HG03045 (cell line): ENCODE data around the gene CYP20A1.
"Not testable (repeated sequence)": the region's sequence is repeated elsewhere in the genome, so short reads cannot be mapped to it uniquely, and the experiment has no call there.

Experiments used
- ATAC-seq: cut with Tn5 transposase; IDR thresholded peaks from one replicate; pipeline ENCODE4 v1.9.1; 2021; ENCODE audit warnings: mild to moderate bottlenecking, moderate library complexity; ENCODE audit not compliant: unreplicated experiment

CYP20A1 gene, protein sequence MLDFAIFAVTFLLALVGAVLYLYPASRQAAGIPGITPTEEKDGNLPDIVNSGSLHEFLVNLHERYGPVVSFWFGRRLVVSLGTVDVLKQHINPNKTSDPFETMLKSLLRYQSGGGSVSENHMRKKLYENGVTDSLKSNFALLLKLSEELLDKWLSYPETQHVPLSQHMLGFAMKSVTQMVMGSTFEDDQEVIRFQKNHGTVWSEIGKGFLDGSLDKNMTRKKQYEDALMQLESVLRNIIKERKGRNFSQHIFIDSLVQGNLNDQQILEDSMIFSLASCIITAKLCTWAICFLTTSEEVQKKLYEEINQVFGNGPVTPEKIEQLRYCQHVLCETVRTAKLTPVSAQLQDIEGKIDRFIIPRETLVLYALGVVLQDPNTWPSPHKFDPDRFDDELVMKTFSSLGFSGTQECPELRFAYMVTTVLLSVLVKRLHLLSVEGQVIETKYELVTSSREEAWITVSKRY

DNA sequence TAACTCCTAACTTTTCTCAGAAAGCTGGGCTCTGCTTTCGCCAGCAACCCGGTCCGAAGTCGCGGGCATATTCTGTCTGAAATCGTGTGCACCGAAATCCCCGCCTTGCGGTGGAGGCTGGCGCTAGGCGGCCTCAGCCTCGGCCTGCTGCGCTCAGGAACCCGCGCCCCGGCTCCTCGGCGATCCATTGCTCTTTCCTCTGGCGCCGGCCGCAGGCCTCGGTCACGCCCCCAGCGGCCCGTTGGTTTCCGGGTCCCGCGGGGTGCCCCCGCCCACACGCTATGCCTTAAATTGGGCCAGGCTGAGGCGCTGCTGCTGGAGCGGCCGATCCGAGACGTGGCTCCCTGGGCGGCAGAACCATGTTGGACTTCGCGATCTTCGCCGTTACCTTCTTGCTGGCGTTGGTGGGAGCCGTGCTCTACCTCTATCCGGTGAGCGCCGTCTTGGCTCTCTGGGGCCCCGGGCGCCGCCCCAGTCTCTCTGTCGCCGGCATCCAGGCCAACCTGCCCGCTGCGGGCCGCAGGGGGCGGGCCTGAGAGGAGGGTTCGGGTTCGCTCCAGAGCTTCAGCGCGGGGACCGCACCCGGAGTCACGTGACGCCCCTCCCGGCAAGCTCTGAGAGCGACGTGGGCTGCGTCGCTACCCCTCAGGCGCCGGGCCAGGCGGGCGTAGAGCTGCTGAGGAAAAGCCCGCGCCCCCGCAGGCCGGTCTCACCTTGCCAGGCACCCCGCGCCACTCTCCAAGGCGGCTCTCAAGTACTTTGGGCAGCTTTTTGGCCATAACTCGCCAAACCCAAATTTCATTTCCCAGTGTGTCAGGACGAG, at the start of gene CYP20A1:
TSS of gene CYP20A1 (plus strand) at position 315 of the 823 bp plus-strand sequence. CDS start at position 360, 45 bp downstream.
- peak; percentile 89 for ATAC-seq

DNA sequence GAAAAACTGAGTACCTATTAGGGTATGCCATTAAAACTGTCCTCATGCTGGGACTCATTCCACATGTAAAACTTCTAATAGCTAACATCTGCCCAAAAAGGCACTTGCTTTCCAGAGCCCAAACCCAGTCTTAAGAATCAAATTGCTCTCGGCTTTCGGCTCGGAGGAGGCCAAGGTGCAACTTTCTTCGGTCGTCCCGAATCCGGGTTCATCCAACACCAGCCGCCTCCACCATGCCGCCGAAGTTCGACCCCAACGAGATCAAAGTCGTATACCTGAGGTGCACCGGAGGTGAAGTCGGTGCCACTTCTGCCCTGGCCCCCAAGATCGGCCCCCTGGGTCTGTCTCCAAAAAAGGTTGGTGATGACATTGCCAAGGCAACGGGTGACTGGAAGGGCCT, 48.3 kb upstream of the CYP20A1 start:
- ATAC-seq = not testable (repeated sequence)

DNA sequence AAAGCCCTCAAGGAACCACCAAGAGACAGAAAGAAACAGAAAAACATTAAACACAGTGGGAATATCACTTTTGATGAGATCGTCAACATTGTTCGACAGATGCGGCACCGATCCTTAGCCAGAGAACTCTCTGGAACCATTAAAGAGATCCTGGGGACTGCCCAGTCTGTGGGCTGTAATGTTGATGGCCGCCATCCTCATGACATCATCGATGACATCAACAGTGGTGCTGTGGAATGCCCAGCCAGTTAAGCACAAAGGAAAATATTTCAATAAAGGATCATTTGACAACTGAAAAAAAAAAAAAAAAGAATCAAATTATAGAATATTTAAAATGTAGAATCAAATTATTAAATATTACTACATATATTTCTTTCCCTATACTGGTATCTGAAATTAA, 47.8 kb upstream of the CYP20A1 start:
- not testable (repeated sequence) for ATAC-seq

DNA sequence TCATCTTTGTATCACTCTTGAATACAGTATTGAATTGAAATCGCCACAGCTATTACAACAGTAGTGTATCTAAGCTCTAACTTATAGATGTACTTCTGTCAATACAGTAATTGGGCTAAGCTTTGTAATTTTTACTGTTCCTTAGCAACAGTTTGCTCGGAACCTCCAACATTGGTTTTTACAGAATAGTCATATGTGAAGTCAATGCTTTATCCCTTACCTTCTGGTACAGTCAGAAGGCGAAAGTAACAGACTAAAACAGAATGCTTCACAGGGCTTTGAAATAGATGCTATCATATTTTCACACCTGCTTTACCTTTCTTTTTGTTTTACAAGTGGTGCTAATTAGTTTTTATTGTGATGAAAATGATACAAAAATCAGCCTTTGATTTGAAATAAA, 46.9 kb upstream of the CYP20A1 start:
- ATAC-seq = no peak

DNA sequence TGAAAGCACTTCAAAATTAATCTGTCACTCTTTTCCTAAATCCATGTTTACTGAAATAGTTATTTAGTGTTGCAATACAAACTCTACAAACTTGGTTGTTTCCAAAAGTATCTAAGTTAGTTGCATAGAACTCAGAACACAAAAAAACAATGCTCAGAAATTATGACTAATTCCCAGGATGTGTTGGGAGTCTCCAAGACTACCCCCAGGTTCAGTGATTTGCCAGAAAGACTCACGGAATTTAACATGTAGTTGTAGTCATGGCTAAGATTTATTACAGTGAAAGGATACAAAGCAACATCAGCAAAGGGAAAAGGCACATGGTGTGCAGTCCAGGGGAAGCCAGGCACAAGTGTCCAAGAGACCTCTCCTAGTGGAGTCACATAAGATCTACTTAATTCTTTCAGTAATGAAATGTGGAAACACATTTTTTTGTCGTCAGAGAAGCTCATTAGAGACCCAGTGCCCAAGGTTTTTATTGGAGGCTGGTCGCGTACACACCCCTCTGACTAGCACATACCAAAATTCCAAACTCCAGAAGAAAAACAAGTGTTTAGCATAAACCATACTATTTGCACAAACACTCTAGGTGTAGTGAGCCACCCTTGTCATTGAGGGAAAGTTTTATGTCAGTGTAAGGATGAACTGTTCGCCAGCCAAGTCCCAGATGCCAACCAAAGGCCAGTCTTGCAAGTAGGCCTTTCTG, 43.3 kb upstream of the CYP20A1 start:
- ATAC-seq = no peak

DNA sequence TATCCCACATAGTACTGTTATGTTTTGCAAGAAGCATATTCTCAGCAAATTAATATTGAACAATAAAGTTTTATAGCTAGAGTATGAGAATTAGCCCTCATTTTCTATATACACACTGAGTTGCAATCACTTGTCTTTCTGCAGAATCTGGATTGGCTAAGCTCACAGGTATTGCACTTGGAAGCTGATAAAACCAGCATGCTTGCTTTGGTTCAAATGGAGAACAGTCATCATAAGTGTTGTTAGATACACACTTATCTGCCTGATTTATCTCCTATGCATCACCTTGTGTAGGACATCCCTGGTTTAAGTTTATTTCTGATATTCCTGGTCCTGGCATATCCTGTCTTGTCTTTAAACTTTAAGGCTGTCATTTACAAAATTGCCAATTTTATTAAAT, 38.0 kb upstream of the CYP20A1 start:
- ATAC-seq = no peak

DNA sequence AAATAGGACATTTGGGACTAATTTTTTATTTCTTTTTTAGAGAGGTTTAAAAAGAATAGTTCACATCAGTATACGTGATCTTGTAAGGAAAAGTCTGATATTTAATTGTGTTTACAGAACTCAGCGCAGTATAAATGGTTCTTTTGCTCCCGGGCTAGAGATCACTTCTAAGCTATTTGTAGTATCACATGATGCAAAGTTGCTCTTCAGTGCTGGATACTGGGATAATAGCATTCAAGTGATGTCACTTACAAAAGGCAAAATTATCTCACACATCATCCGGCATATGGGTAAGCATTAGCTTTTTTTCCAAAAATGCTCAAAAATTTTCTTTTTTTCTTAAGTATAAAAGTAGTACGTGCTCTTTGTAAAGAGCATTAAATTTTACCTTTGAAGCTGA, 37.4 kb upstream of the CYP20A1 start:
- no peak for ATAC-seq

DNA sequence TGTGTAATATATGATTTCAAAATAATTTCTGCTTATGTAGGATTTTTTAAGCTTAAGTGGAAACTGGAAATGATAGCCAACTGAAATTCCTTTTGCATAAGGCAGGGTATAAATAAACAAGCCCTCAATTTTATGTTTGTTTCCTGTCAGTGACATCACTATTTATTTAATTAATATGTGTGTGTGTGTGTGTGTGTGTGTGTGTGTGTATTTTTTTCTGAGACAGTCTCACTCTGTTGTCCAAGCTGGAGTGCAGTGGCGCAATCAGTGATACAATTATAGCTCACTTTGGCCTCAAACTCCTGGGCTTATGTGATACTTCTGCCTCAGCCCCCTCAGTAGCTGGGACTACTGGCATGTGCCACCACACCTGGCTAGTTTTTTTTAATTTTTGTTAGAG, 29.3 kb upstream of the CYP20A1 start:
- no peak for ATAC-seq

DNA sequence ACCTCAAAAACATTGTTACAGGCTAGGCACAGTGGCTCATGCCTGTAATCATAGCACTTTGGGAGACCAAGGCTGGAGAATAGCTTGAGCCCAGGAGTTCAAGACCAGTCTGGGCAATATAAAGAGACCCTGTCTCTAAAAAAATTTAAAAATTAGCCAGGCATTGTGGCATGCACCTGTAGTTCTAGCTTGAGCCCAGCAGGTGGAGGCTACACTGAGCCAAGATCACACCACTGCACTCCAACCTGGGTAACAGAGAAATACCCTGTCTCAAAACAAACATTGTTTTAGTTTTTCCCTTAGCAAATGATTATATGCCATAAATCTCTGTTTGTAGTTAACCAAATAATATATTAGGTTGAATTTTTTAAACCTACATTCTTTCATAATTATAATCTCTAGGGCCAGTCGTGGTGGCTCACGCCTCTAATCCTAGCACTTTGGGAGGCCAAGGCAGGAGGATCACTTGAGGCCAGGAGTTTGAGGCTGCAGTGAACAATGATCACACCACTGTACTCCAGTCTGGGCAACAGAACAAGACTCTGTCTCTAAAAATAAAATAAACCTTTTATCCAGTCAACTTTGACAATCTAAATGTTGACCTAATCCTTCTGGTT, 13.3 kb upstream of the CYP20A1 start:
- ATAC-seq = no peak

DNA sequence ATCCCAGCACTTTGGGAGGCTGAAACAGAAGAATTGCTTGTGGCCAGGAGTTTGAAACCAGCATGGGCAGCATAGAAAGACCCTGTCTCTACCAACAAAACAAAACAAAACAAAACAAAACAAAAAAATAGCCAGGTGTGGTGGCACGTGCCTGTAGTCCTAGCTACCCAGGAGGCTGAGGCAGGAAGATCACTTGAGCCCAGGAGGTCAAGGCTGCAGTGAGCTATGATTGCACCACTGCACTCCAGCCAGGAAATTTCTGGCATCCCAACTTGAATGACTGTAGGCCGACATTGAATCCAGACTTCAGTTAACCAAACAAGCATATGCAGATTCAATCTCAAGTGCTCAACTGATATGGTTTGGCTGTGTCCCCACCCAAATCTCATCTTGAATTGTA, 9.1 kb upstream of the CYP20A1 start:
- ATAC-seq = not testable (repeated sequence)

DNA sequence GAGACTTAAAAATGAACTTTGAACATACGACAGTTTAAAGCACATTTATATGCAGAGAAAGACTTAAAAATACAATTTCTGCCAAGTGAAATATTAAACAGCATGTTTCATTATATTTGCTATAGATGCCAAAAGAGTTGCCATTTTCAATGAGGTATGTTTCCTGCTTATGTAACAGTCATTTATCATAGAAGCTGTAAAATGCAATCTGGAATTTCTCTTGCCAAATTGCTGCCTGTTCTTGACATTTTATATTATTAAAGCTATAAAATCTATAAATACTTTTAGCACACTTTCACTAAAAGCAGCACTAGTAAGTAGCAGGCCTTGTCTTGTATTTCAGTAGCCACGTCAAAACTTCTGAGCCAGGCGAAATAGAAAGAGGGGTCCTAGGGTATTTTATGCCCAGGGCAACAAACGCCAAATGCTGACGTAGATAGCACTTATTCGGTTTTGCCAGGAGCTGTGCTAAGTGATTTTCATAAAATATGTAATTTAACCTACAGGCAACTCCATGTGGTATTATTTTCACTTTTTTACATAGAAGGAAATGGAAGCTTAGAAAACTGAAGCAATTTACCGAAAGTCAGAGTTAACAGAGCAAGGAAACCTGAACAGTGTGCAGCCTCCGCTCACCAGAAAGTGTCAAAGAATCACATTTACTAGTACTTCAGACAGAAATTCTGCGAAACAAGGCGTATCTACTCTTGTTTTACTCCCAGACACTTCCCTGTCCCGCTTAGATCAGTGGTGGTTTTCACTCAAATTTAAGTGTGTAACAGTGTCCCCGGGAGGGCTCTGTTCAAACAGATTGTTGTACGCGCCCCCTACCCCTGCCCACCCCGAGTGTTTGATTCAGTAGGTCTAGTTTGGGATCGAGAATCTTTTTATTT, 1.2 kb upstream of the CYP20A1 start:
- ATAC-seq = no peak

DNA sequence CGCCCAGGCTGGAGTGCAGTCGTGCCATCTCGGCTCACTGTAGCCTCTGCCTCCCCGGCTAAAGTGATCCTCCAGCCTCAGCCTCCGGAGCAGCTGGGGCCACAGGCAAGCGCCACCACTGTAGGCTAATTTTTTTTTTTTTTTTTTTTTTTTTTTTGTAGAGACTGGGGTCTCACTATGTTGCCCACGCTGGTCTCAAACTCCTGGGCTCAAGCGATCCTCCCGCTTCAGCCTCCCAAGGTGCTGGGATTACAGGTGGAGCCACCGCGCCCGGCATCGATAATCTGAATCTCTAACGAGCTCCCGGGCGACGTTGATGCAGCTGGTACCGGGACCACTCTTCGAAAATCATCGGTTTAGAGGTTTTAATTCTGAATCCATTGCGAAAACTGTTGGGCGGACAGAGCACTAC, 520 bp upstream of the CYP20A1 start:
- ATAC-seq = peak; percentile 0

DNA sequence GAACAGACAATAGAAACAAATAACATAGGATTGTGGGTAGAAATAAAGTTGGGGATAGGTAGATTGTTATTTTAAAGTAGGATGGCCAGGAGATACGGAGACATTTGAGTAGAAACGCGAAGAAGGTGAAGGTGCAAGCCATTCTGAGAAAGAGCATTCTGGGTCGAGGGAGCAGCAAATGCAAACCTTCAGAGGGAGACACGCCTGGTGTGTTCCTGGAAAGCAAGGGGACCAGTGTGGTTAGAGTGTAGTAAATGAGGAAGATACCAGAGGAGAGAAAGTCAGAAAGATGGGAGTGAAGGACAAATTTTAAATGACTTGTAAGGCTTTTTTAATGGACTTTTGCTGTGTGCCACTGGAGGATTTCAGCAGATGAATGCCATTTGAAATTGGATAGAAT, 1.7 kb downstream of the CYP20A1 start:
- ATAC-seq = no peak

DNA sequence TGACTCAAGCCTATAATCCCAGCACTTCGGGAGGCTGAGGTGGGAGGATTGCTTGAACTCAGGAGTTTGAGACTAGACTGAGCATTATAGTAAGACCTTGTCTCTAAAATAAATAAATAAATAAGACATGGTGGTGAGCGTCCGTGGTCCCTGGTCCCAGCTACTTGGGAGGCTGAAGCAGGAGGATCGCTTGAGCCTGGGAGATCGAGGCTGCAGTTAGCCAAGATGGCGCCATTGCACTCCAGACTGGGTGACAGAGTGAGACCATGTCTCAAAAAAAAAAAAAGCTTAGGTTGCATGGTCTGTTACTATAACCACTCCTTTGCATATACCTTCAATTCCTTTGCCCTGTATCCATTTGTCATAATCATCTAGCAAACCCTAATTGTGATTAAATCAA, 3.7 kb downstream of the CYP20A1 start:
- ATAC-seq = no peak

DNA sequence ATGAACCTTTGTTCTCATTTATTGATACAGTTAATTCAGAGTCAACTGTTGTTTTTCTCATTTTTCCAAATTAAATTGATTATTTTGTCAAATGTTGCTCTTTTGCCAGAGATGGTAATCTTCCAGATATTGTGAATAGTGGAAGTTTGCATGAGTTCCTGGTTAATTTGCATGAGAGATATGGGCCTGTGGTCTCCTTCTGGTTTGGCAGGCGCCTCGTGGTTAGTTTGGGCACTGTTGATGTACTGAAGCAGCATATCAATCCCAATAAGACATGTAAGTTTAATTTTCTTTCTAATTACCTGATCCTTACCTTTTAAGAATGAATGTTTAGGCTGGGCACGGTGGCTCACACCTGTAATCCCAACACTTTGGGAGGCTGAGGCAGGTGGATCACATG, 7.8 kb downstream of the CYP20A1 start:
- ATAC-seq = no peak

DNA sequence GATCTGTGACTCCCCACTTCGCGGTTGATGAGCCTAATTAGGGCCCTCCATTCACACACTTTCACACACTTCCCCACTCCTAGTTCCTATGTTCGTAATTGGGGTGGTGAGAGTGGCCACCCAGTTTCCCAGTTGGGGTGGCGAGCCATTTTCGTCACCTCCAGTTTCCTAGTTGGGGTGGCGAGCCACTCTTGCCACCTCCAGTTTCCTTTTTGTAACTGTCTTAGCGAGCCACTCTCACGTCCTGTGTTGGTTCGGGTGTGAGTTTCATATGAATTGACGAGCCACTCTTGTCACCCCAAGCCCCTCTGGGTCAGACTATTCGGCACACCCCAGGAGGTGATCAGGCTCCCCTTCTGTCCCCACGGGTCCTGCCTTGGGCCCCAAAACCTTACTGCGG, 14.0 kb downstream of the CYP20A1 start:
- no peak for ATAC-seq

DNA sequence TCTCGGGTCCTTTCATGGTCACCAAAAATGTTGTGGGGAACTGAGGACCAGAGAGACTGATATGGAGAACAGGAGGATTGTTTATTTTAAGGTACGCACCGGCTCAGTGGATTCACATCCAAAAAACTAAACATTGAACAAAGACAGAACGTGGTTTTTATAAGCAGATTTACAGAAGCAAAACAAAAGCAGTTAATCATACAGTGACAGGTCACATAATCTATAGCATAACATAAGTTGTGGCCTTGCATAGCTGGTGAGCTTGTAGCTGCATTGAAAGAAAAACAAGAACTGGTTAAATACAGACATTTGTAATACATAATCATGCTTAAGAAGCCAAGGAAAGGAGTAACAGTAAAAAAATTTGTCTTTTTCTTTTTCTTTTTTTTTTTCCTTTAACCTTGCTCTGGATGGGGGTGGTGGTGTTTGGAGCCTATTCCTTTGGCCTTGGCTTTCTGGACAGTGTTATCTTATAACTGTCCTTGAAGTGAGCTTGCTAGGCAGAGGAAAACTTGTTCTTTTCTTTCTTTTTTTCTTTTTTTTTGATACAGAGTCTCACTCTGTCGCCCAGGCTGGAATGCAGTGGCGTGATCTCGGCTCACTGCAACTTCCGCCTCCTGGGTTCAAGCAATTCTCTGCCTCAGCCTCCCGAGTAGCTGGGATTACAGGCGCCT, 14.7 kb downstream of the CYP20A1 start:
- ATAC-seq = not testable (repeated sequence)

DNA sequence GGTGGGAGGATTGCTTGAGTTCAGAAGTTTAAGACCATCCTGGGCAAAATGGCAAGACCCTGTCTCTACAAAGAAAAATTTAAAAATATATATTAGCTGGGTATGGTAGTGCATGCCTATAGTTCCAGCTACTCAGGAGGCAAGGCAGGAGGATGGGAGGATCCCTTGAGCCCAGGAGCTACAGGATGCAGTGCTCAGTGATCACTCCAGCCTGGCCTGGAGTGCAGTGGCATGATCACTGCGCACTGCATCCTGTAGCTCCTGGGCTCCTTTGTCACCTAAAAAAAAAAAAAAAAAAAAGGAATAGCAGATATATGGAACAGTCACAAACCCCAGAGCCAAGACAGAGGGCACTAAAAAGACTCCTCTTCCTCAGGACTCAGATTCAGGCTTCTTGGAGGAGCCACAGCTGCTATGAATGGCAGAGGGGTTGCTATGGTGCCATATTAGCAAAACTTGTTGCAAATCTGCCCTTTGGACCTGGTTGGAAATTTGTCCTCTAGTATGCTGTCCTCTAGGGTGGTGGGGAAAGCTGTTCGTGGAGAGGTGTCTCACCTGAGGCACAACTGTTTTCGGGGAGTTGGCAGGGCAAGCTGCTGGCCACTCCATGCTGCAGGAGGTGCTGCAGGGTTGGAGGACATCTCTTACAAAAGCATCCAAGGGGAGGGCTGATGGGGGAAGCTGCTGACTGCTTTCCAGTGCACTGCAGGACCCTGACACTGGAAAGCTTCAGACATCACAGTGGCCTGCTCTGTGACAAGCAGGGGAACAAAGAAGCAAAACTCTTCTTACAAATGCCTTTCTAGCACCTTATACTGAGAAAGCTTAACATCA, 22.7 kb downstream of the CYP20A1 start:
- ATAC-seq = no peak
